HG03442 (cell line): ENCODE measurements around the gene ARHGEF7.
"Not testable (repeated sequence)": the region's sequence is repeated elsewhere in the genome, so short reads cannot be mapped to it uniquely, and the experiment has no call there.

ENCODE experiments used
- ATAC-seq: cut with Tn5 transposase; IDR thresholded peaks from one replicate; pipeline ENCODE4 v1.9.1; 2021; ENCODE audit warnings: mild to moderate bottlenecking, moderate library complexity; ENCODE audit not compliant: unreplicated experiment

The ARHGEF7 gene

GRCh38 chr13:111245576-111246384 is 130.7 kb downstream of the ARHGEF7 start:
- no peak for ATAC-seq

GRCh38 chr13:111247552-111247951 is 132.4 kb downstream of the ARHGEF7 start:
- ATAC-seq = no peak

GRCh38 chr13:111248822-111249221 is 133.7 kb downstream of the ARHGEF7 start:
- no peak for ATAC-seq

GRCh38 chr13:111249637-111250360 is 134.7 kb downstream of the ARHGEF7 start:
- ATAC-seq = no peak

GRCh38 chr13:111251646-111252445 is 136.7 kb downstream of the ARHGEF7 start:
- no peak for ATAC-seq

- ATAC-seq = no peak
Measured at GRCh38 chr13:111252446-111253364, 137.6 kb downstream of the ARHGEF7 start.

GRCh38 chr13:111253365-111253872 is 138.3 kb downstream of the ARHGEF7 start:
- ATAC-seq = no peak

- no peak for ATAC-seq
Measured at GRCh38 chr13:111255228-111255790, 140.2 kb downstream of the ARHGEF7 start.

- no peak for ATAC-seq
Measured at GRCh38 chr13:111256458-111256857, 141.3 kb downstream of the ARHGEF7 start.

GRCh38 chr13:111256946-111257345 is 141.8 kb downstream of the ARHGEF7 start:
- no peak for ATAC-seq

GRCh38 chr13:111257899-111258298 is 142.8 kb downstream of the ARHGEF7 start:
- not testable (repeated sequence) for ATAC-seq

GRCh38 chr13:111258637-111259036 is 143.5 kb downstream of the ARHGEF7 start:
- ATAC-seq = no peak

GRCh38 chr13:111259058-111259457 is 143.9 kb downstream of the ARHGEF7 start:
- ATAC-seq = no peak

- no peak for ATAC-seq
Measured at GRCh38 chr13:111261326-111261725, 146.2 kb downstream of the ARHGEF7 start.

GRCh38 chr13:111262281-111262680 is 147.2 kb downstream of the ARHGEF7 start:
- ATAC-seq = no peak

- ATAC-seq = no peak
Measured at GRCh38 chr13:111262715-111263114, 147.6 kb downstream of the ARHGEF7 start.

- ATAC-seq = no peak
Measured at GRCh38 chr13:111263566-111263965, 148.5 kb downstream of the ARHGEF7 start.

- no peak for ATAC-seq
Measured at GRCh38 chr13:111265006-111265700, 150.0 kb downstream of the ARHGEF7 start.

- no peak for ATAC-seq
Measured at GRCh38 chr13:111265701-111266035, 150.6 kb downstream of the ARHGEF7 start.
